CD4-positive, alpha-beta T cell treated with Interleukin-17A for 4 hours (primary cell): ENCODE results near the gene ATRIP.

Experiments used
- DNase-seq: peaks from one replicate; pipeline ENCODE4 v3.0.0-alpha.2; 2020; ENCODE audit warnings: mixed read lengths

ATRIP gene

DNA sequence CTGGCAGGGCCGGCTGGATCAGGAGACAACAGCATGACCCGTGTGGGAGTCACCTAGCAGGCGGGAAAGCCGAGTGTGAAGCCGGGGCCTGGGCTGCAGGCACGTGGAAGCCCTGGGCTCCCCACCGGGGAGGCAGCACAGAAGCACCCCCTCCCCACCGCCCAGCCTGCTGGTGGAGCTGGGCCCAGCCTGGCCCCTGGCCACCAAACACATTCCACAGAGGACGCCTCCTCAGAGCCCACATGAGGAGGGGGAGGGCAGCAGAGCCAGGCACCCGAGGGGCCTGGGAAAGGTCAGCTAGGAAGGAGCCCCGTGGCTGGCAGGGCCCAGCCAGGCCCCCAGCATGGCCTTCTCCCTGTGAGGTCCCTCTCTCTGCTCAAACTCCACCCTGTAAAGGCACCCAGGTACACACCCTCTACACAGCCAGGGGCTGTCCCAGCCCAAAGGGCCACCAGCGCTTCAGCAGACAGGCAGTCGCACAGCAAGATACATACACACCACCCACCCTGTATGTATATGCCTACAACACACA lies 21.2 kb upstream of the ATRIP start:
- no peak for DNase-seq

DNA sequence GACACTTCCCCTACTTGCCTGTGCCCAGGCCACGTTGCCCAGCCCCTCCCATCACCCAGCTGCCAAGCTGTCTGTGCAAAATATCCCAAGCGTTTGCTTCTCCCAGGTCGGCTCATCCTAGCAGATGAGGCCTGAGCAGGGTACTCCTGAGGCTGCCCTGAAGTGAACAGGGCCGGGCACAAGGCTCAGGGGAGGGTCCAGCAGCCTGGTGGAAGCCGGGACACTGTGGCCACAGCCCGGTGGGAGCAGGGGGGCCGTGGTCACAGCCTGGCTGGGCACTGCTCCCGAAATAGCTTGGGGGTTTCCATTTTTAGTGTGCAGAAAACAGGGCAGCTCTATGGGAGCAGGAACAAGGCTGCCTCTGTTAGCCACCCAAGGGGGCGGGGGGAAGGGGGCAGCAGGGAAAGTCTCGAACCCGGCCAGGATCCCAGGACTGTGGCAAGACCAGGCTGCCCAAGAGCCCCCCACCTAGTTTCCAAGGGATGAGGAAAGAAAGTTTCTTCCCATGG lies 20.1 kb upstream of the ATRIP start:
- DNase-seq = no peak

DNA sequence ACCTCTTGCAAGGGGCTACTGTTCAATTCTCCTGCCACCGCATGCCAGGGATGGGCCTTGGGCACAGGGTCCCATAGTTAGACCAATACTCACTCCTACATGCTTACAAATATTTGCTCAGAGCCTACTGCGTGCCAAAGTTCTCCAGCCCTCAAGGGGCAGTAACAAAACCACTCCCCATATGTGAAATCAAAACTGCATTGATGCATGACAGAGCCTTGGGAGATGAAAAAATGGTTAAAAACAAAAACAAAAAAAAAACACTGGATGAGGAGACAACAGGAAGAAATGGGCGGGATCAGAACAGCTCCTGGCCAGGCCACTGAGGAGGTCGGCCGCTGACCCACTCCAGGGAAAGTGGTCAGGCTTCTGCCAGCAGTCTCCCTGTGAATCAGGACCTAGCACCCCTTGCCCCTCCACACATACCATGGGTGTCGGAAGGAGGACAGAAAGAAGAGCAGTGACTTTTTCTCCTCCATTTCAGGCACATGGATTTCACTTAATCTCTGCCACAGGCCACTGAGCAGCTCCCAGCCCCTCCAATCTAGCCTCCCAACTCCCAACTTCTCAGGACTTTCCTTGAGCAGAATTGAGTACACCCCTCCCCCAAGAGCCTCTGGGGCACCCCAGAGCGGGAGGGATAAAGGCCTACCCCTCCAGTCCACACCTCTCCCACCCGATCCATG lies 19.4 kb upstream of the ATRIP start:
- no peak for DNase-seq

DNA sequence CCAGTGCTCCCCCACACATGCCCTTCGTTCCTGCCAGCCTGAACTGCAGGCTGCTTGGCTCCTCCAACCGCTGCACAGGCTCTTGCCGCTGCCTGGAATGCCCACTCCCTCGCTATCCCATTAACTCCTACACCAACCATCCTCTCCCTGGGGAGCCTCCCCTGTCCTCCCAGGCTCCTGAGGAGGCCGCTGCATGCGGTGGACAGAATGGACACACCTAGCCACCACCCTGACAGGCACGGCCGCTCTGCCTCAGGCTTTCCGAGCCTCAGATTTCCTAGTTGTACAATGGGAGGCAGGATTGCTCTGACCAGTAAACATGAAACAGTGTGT lies 18.9 kb upstream of the ATRIP start:
- DNase-seq = no peak

- DNase-seq = no peak
Measured at GRCh38 chr3:48428088-48428571, 18.4 kb upstream of the ATRIP start.

DNA sequence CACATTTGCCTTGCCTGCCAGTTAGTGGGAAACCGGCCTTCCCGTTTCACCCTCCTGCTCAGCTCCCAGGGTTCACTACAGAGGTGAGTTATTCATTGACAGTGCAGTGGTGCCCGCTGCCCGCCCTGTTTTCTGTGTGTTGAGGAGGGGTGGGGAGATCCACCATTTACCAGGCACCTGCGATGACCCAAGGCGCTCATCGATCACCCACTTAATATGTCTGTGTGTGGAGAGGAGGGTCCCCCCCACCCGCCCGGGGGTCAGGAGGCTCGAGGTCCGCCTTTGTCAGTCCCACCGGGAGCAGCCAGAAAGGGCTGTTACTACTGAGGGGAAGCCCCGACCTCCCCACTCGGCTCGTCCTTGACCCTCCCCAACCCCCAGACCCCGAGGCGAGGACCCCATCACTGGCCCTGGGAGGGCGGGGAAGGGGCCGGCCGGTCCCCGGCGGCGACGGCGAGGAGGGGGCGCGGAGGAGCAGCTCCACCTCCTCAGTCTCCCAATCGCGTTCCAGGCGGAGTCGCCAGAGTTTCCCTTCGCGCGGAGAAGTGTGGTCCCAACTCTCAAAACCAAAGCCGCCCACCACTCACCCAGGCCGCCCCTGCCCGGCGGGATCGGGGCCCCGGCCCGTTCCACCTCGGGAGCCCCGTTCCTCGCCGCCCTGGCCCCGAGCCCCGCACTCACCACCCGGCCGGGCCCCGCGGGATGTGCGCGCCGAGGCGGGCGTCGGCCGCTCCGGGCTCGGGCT lies 17.8 kb upstream of the ATRIP start:
- no peak for DNase-seq

DNA sequence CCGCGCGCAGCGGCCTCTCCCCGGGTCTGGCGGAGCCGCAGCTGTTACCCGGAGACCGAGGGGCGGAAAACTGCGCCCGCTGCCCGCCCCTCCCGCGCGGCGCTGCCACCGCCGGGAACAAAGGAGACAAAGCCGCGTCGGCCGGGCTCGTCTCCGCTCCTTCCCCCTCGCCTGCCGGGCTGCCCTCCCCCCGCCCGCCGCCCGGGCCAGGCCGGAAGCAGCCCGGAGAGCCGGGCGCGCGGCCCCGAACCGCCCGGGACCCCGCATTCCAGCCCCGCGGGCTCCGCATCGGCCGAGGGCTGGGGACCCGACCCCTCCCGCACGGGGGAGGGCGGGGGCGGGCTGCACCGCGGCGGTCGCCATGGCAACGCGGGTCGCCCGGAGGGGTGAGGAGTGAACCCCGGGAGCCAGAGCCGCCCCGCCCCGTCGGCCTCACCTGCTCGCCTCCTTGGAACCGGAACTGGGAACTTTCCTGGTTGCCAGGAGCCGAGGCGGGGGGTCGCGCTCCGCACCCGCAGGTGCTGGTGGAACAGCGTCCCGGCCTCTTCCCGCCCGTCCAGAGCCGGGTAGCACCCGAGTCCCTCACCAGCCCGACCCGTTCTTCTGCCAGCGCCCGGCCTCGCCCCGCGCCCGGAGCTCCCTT lies 17.1 kb upstream of the ATRIP start:
- DNase-seq = peak; percentile 78

DNA sequence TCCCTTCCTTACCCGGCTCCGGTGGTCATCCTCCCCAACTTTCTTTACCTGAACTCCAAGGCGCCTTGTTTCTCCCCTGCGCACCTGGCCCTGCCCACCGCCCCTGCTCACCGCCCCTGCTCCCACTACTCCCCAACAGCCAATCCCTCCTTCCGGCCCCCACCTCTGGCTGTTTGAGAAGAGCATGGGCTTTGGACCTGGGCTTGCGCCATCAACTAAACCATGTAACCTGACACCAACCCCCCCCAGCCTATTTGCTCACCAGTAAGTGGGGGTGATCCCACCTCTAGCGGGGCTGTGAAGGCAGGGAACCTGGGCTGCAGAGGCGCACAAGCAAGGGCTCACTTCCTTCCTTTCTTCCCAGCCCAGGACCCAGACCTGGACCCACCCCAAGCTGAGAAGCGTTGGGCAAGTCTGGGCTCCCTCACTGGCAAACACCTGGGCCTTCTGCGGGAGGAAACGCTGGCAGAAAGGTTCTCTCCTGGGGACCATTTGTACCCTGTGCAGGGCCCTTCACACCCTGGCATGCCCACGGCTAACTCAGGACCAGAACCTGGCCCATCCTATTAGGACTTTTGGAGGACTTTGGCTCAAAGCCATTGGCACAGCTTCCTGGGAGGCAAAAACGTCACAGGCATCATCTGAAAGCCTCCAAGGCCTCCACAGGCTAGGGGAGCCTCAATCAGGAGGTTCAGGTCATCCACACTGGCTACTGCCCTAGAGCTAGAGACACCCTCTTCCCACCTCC lies 16.4 kb upstream of the ATRIP start, which contains the start of gene PLXNB1:
Gene PLXNB1, minus strand, starts transcription at position 127 of the 748 bp plus-strand sequence. CDS start 5,475 bp downstream, outside the sequence.
- peak; percentile 42 for DNase-seq

- DNase-seq = no peak
Measured at GRCh38 chr3:48430708-48431101, 15.8 kb upstream of the ATRIP start.

DNA sequence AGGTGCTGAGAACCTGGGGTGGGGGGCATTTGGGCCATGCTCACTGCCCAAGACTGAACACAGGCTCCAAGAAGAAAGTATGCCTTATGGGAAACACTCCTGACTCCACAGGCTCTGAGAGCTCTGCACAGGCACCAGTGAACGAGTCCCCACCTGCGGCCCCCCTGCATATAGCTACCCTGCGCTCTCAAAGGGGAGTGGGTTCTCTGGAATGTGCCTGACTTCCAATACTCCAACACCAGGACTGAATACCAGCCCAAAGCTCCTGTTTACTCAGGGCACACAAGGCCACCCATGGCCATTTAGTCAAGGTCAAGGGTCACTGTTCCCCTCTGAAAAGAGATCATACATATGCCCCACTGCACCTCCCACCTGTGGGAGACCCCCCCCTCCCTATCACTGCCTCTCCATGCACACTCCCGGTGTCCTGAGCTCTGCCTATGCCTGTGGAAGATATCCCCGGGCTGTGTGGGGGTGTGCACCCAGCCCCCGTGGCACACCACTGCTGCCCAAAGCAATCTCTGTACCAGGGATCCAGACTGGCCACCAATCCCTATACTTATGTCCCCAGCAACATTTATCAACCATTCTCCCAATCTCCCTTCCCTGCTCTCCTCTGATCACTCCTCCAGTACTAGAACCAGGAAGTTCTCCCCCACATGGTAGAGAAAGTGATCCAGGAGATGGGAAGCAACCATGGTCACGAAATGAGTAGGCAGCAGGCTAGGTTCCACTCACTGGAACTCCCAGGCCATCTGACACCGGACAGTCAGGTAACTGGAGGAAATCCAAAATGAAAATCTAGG lies 15.1 kb upstream of the ATRIP start:
- no peak for DNase-seq

- DNase-seq = no peak
Measured at GRCh38 chr3:48432411-48433371, 13.8 kb upstream of the ATRIP start.

DNA sequence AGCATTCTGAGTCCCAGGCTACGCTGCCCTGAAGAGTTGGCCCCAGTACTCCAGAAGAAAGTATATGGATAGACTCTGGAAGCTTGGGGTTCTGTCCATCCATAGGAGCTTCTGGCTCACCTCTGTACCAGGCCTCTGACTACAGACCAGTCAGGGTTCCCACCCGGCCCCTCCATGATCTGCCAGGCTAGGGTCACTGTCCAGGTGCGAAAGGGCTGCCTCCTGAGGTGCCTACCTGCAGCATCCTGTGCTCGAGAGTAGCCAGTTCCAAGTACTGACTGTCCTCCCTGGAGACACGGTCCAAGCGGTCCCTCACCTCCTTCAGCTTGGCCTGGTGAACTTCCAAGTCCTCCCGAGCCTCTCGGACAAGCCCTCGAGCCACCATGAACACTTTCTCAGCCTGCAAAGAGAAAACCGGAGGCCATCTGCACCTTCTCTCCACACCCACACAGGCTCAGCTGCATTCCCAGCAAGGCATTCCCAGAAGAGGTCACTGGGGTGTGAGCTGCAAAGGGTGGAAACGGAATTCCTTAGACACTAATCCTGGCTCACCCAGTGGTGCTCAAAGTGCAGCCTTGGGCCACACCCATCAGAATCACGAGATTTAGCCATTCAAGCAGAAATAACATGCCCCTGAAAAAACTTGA lies 12.9 kb upstream of the ATRIP start:
- DNase-seq = no peak

DNA sequence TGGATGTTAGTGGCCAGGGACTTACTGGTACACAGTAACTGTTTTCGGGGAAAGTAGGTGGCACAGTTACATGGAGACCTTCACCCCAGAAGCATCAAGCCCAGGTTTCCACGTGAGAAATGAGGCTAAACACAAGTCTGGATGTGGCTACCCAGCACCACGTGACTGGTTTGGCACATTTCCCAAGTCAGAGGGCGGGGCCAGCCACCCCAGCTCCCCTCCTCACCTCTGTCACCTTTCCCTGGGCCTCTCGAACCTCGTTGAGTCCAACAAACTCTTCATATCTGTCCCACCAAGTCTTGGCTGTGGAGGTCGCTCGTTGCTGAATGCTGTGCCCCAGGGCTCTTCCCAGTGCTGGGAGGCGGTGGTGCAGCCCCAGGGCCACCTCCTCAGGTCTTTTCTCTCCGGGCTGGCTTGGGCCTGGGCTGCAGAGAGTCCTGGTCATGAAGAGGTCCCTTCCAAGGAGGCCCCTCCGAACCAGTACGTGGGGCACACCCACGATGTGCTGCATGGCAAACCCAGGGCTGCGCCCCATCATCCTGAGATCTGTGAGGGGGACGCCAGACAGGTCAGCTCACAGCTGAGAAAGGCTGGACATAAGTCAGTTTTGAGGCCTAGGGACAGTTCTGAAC lies 11.8 kb upstream of the ATRIP start:
- peak; percentile 34 for DNase-seq

GRCh38 chr3:48435223-48435595 lies 11.3 kb upstream of the ATRIP start:
- DNase-seq = no peak

DNA sequence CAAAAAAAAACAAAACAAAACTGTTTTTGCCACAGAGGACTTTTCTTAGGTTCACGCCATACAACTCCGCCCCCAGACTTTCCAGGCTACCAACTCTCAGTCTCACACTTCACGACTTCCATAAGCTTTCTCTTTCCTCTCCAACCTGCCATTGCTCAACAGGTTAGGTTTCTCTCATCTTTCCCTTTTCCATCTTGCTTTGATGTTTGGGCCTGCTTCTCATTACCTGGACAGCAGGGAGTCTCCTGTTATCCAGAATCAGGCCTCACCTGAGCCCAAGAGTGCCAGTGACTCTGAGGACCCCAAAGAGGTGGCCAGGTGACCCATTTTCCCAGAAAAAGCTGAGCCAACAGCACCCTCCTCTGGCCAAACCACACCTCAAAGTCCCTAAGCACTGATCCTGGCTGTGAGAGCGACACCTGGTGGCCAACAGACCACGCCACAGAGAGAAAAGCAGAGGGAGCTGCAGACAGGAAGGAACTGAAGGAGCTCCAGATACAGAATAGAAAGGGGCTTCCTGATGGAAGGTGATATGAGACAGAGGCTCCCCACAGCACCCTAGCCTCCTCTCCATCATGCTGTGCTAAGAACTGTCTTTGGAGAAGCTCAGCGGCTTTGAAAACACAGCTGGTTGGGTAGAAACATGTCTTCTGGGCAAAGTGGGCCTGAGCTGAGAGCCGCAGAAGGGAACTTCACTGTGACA lies 10.6 kb upstream of the ATRIP start:
- DNase-seq = peak; percentile 92

DNA sequence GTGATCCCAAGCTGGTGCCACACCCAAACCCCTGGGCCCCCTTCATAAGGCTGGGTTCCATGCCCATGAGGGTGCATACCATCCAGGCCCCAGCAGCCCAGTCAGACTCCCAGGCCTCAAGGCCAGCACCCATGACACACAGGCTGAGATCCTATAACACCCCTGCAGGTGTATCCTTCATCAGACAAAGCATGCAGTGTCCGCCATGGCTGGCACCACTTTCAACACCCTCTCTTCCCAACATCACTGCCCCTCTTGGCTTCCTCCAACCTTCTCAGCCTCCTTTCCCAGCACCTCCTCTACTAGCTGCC lies 10.1 kb upstream of the ATRIP start:
- DNase-seq = no peak

- no peak for DNase-seq
Measured at GRCh38 chr3:48436855-48437254, 9.7 kb upstream of the ATRIP start.

- DNase-seq = no peak
Measured at GRCh38 chr3:48437812-48438211, 8.7 kb upstream of the ATRIP start.
